Measurements from ENCODE around the gene BLCAP.

Gene BLCAP

GRCh38 chr20:37535443-37536132 lies 7.9 kb upstream of the BLCAP start:
- H3K4me3 ChIP-seq (ENCODE audit: low read length), result no peak overlapping the region
- no peaks in the 10 kb centered on the region for H3K27me3 ChIP-seq (ENCODE audit: control insufficient read depth, insufficient read depth, low read length)
- H3K9me3 ChIP-seq (ENCODE audit: control insufficient read depth, low read length), result no peaks in the 10 kb centered on the region
- no peaks in the 10 kb centered on the region for H3K36me3 ChIP-seq (ENCODE audit: control insufficient read depth, insufficient read depth, low read length)
- H3K4me1 ChIP-seq (ENCODE audit: control insufficient read depth, insufficient read depth, low read length), result no peaks in the 10 kb centered on the region
- no peak overlapping the region for H3K9ac ChIP-seq (ENCODE audit: low read length)

DNA sequence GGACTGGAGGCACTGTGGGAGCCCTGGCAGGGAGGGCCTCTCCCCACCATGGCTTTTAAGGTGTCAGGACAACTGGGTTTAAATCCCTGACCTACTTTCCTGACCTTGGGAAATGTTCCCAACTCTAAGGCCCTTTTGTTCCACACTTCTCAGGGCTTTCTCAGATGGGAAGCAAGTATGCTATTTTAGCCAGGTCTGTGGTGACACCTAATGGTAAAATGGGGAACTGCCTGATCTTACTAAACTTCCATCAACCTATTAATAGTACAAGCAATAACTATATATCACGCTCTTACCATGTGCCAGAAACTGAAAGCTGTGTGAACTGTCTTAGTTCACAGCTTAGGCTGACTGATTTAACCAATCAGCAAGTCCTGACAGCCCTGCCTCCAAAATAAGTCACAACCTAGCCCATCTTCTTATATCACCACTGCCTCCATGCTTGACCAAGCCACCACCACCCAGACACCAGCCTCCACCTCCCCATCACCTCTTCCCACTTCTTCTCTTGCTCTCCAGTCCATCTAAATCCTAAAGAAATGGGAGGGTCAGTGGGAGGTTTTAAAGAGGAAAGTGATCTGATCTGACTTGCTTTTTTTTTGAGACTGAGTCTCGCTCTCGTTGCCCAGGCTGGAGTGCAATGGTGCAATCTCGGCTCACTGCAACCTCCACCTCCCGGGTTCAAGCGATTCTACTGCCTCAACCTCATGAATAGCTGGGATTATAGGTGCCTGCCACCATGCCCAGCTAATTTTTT lies 6.9 kb upstream of the BLCAP start:
- Histone ChIP-seq H3K36me3 (ENCODE audit: control insufficient read depth, insufficient read depth, low read length) (no peaks in the 10 kb centered on the region), H3K4me3 (ENCODE audit: low read length) (no peak overlapping the region), H3K9ac (ENCODE audit: low read length) (no peak overlapping the region), H3K9me3 (ENCODE audit: control insufficient read depth, low read length) (no peaks in the 10 kb centered on the region), H3K4me1 (ENCODE audit: control insufficient read depth, insufficient read depth, low read length) (no peaks in the 10 kb centered on the region), H3K27me3 (ENCODE audit: control insufficient read depth, insufficient read depth, low read length) (no peaks in the 10 kb centered on the region)

DNA sequence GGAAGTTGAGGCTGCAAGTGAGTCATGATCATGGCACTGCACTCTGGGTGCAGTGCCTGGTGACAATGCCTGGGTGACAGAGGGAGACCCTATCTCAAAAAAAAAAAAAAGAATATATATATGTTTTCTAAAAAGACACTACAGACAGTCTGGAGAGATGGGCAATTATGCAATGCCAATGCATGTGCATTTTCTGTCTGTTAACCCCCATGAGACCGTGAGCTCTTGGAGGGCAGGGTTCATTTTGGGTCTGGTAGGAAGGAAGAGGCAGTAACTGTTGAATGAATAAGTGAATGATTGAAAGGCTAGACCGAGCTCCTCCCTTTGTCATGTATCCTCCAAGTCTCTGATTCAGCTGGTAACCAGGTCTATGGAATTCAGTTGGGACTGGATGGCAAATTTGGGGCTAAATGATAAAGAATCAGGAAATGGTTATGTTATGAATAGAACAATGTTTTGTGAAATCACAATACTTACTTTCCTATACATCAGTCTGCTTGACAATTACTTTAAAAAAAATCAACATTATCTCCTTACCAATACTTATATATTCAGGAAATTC lies 5.6 kb upstream of the BLCAP start:
- peaks cover 6% of the 10 kb centered on the region for H3K4me1 ChIP-seq (ENCODE audit: control insufficient read depth, insufficient read depth, low read length)
- no peak overlapping the region for H3K4me3 ChIP-seq (ENCODE audit: low read length)
- no peaks in the 10 kb centered on the region for H3K9me3 ChIP-seq (ENCODE audit: control insufficient read depth, low read length)
- no peaks in the 10 kb centered on the region for H3K36me3 ChIP-seq (ENCODE audit: control insufficient read depth, insufficient read depth, low read length)
- no peaks in the 10 kb centered on the region for H3K27me3 ChIP-seq (ENCODE audit: control insufficient read depth, insufficient read depth, low read length)
- H3K9ac ChIP-seq (ENCODE audit: low read length), result no peak overlapping the region

GRCh38 chr20:37531856-37532255 lies 4.2 kb upstream of the BLCAP start:
- H3K9me3 ChIP-seq (ENCODE audit: control insufficient read depth, low read length), result no peaks in the 10 kb centered on the region
- H3K4me3 ChIP-seq (ENCODE audit: low read length), result no peak overlapping the region
- H3K4me1 ChIP-seq (ENCODE audit: control insufficient read depth, insufficient read depth, low read length), result peaks cover 6% of the 10 kb centered on the region
- H3K9ac ChIP-seq (ENCODE audit: low read length), result no peak overlapping the region
- no peaks in the 10 kb centered on the region for H3K36me3 ChIP-seq (ENCODE audit: control insufficient read depth, insufficient read depth, low read length)
- H3K27me3 ChIP-seq (ENCODE audit: control insufficient read depth, insufficient read depth, low read length), result no peaks in the 10 kb centered on the region

- Histone ChIP-seq H3K9ac (ENCODE audit: low read length) (no peak overlapping the region), H3K27me3 (ENCODE audit: control insufficient read depth, insufficient read depth, low read length) (no peaks in the 10 kb centered on the region), H3K9me3 (ENCODE audit: control insufficient read depth, low read length) (no peaks in the 10 kb centered on the region), H3K36me3 (ENCODE audit: control insufficient read depth, insufficient read depth, low read length) (no peaks in the 10 kb centered on the region), H3K4me3 (ENCODE audit: low read length) (no peak overlapping the region), H3K4me1 (ENCODE audit: control insufficient read depth, insufficient read depth, low read length) (peaks cover 17% of the 10 kb centered on the region)
Observed at GRCh38 chr20:37530696-37531095, 3.0 kb upstream of the BLCAP start.

DNA sequence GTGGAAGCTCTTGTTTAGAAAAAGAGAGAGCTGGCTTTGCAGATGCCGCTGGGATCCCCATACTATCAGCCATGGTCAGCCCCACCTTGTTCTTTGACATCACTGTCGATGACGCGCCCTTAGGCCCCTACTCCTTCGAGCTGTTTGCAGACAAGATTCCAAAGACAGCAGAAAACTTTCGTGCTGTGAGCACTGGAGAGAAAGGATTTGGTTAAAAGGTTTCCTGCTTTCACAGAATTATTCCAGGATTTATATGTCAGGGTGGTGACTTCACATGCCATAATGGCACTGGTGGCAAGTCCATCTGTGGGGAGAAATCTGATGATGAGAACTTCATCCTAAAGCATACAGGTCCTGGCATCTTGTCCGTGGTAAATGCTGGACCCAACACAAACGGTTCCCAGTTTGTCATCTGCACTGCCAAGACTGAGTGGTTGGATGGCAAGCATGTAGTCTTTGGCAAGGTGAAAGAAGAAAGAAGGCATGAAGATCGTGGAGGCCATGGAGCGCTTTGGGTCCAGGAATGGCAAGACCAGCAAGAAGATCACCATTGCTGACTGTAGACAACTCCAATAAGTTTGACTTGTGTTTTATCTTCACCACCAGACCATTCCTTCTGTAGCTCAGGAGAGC lies 2.4 kb upstream of the BLCAP start:
- no peaks in the 10 kb centered on the region for H3K9me3 ChIP-seq (ENCODE audit: control insufficient read depth, low read length)
- H3K4me1 ChIP-seq (ENCODE audit: control insufficient read depth, insufficient read depth, low read length), result peaks cover 24% of the 10 kb centered on the region
- no peak overlapping the region for H3K9ac ChIP-seq (ENCODE audit: low read length)
- no peaks in the 10 kb centered on the region for H3K27me3 ChIP-seq (ENCODE audit: control insufficient read depth, insufficient read depth, low read length)
- no peak overlapping the region for H3K4me3 ChIP-seq (ENCODE audit: low read length)
- no peaks in the 10 kb centered on the region for H3K36me3 ChIP-seq (ENCODE audit: control insufficient read depth, insufficient read depth, low read length)

- Histone ChIP-seq H3K36me3 (ENCODE audit: control insufficient read depth, insufficient read depth, low read length) (no peaks in the 10 kb centered on the region), H3K9me3 (ENCODE audit: control insufficient read depth, low read length) (no peaks in the 10 kb centered on the region), H3K4me1 (ENCODE audit: control insufficient read depth, insufficient read depth, low read length) (peaks cover 30% of the 10 kb centered on the region), H3K9ac (ENCODE audit: low read length) (no peak overlapping the region), H3K27me3 (ENCODE audit: control insufficient read depth, insufficient read depth, low read length) (no peaks in the 10 kb centered on the region), H3K4me3 (ENCODE audit: low read length) (no peak overlapping the region)
Observed at GRCh38 chr20:37529214-37529967, 1.7 kb upstream of the BLCAP start.

DNA sequence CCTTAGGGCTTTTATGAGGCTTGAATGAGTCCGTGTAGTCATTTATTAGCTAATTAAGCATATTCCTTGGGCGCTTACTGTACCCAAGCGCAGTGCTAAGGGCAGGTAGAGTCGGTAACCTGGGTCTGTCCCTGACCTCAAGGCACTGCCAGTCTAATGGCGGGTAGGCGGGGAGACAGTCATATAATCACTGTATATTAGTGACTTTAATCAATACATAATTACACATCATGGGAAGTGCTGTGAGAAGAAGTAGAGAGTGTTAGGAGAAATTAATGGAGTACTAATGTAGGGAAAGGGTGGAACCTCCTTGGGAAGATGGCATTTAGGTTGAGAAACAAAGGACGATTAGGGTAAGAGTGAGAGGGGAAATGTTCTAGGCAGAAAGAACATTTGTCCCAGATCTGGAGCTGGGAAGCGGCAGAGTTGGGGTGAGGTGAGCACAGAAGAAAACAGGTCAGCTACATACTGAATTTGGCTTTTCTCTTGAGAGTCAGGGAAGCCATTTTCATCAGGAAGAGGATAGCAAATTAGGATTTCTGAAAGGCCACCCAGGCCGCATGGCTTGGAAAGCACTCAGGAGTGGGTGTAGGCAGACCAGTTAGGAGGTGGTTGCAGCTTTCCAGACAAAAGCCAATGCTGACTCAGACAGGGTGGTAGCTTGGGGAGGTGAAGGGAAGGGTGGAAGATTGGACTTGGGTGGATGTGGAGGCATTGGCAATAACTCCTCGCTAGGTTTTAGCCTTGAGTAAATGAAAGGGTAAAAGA lies 954 bp upstream of the BLCAP start:
- H3K9ac ChIP-seq (ENCODE audit: low read length), result peak overlapping the region; percentile 97
- H3K4me1 ChIP-seq (ENCODE audit: control insufficient read depth, insufficient read depth, low read length), result peaks cover 38% of the 10 kb centered on the region
- no peaks in the 10 kb centered on the region for H3K27me3 ChIP-seq (ENCODE audit: control insufficient read depth, insufficient read depth, low read length)
- peak overlapping the region; percentile 39 for H3K4me3 ChIP-seq (ENCODE audit: low read length)
- H3K36me3 ChIP-seq (ENCODE audit: control insufficient read depth, insufficient read depth, low read length), result no peaks in the 10 kb centered on the region
- no peaks in the 10 kb centered on the region for H3K9me3 ChIP-seq (ENCODE audit: control insufficient read depth, low read length)

- H3K27me3 ChIP-seq (ENCODE audit: control insufficient read depth, insufficient read depth, low read length), result no peaks in the 10 kb centered on the region
- H3K9me3 ChIP-seq (ENCODE audit: control insufficient read depth, low read length), result no peaks in the 10 kb centered on the region
- H3K4me3 ChIP-seq (ENCODE audit: low read length), result peak overlapping the region; percentile 39
- H3K4me1 ChIP-seq (ENCODE audit: control insufficient read depth, insufficient read depth, low read length), result peaks cover 39% of the 10 kb centered on the region
- no peaks in the 10 kb centered on the region for H3K36me3 ChIP-seq (ENCODE audit: control insufficient read depth, insufficient read depth, low read length)
- H3K9ac ChIP-seq (ENCODE audit: low read length), result peak overlapping the region; percentile 97
Observed at GRCh38 chr20:37526839-37527637, 638 bp downstream of the BLCAP start.

DNA sequence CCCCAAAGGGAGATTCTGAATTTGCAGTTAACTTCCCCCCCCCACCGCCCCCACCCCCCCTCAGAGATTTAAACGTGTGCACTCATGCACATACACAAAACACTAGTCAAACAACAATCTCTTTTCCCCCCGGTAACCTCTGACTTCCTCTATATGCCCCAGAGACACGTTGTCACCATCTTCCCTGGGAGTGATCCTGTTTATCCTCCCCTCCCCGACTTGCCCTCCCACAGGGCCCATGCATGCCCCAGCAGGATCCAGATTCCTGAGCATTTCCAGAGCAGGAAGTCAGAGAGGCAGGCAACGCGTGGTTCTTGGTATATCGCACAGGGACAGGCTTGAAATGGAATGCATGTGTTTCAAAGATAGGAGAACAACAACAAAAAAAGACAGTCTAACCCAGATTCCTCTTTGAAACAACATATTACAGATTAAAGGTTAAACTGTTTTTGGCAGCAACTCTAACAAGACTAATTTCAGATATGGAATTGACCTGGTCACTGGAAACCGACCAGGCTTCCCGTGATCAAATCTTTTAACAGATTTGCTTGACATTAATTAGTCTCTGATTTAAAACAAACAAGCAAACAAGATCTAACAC lies 1.3 kb downstream of the BLCAP start:
- Histone ChIP-seq H3K36me3 (ENCODE audit: control insufficient read depth, insufficient read depth, low read length) (no peaks in the 10 kb centered on the region), H3K4me1 (ENCODE audit: control insufficient read depth, insufficient read depth, low read length) (peaks cover 39% of the 10 kb centered on the region), H3K4me3 (ENCODE audit: low read length) (peak overlapping the region; percentile 39), H3K27me3 (ENCODE audit: control insufficient read depth, insufficient read depth, low read length) (no peaks in the 10 kb centered on the region), H3K9ac (ENCODE audit: low read length) (peak overlapping the region; percentile 97), H3K9me3 (ENCODE audit: control insufficient read depth, low read length) (no peaks in the 10 kb centered on the region)
